OCI-LY7 (cell line): ENCODE measurements around the gene VCL. TPM values are rescaled to one million over a fixed set of nuclear protein-coding genes. Genes with fewer than 3 reads are reported as not detected.

Experiments used
- BruUV-seq: library from RNA; stranded (reverse); fragments of 400-500 nt; replicated peaks from 2 replicates; lab custom pipeline; 2021; lab: Mats Ljungman, UMichigan
- CTCF ChIA-PET: fragments of 300-600 bp; sonication (Branson Sonifier 250); formaldehyde crosslinking; loops from one replicate; lab custom pipeline; 2022; ENCODE audit warnings: antibody characterized with exemption; ENCODE audit not compliant: unreplicated experiment; lab: Charles Lee
- POLR2A ChIA-PET: fragments of 300-600 bp; sonication (Branson Sonifier 250); formaldehyde crosslinking; loops from one replicate; lab custom pipeline; 2022; ENCODE audit warnings: antibody characterized with exemption; lab: Charles Lee
- DNase-seq: peaks from one replicate; pipeline ENCODE4 v3.0.0-alpha.2; 2015; ENCODE audit warnings: low spot score
- H2AFZ ChIP-seq: fragments of 200-600 bp; sonication (generic), shearing (Covaris generic); 2 replicates; pipeline ENCODE4 v1.6.1; 2014; ENCODE audit warnings: mild to moderate bottlenecking, antibody characterized with exemption, low read length, moderate library complexity
- H3K27ac ChIP-seq: fragments of 200-600 bp; sonication (generic); 2 replicates; pipeline ENCODE4 v1.5.1; 2014; ENCODE audit warnings: mixed run types, low read depth, mild to moderate bottlenecking, moderate library complexity, low read length, inconsistent platforms; ENCODE audit not compliant: poor library complexity, severe bottlenecking
- H3K36me3 ChIP-seq: fragments of 200-600 bp; sonication (generic); 2 replicates; pipeline ENCODE4 v1.6.1; 2014; ENCODE audit warnings: mild to moderate bottlenecking, antibody characterized with exemption, low read length, moderate library complexity, mixed read lengths; ENCODE audit not compliant: insufficient read depth
- H3K4me1 ChIP-seq: fragments of 200-600 bp; sonication (generic); 2 replicates; pipeline ENCODE4 v1.5.1; 2014; ENCODE audit warnings: mild to moderate bottlenecking, low read length; ENCODE audit not compliant: insufficient read depth, poor library complexity, severe bottlenecking
- H3K4me2 ChIP-seq: fragments of 200-600 bp; sonication (generic); 2 replicates; pipeline ENCODE4 v1.6.1; 2014; ENCODE audit warnings: mild to moderate bottlenecking, low read length
- H3K4me3 ChIP-seq: fragments of 200-600 bp; sonication (generic); 2 replicates; pipeline ENCODE4 v1.5.1; 2014; ENCODE audit warnings: mild to moderate bottlenecking, low read depth, low read length; ENCODE audit not compliant: poor library complexity, severe bottlenecking
- H3K79me2 ChIP-seq: fragments of 200-600 bp; sonication (generic); 2 replicates; pipeline ENCODE4 v1.6.1; 2016; ENCODE audit warnings: low read depth, mild to moderate bottlenecking, low read length, moderate library complexity, mixed read lengths; ENCODE audit not compliant: insufficient read depth
- H3K9me2 ChIP-seq: fragments of 200-600 bp; sonication (generic); 2 replicates; pipeline ENCODE4 v1.6.1; 2016; ENCODE audit warnings: mild to moderate bottlenecking, low read length, mixed read lengths; ENCODE audit not compliant: insufficient read depth
- H3K9me3 ChIP-seq: fragments of 200-600 bp; sonication (generic); 2 replicates; pipeline ENCODE4 v1.6.1; 2014; ENCODE audit warnings: mild to moderate bottlenecking, mixed run types, low read length, mixed read lengths
- H4K20me1 ChIP-seq: fragments of 200-600 bp; sonication (generic); 2 replicates; pipeline ENCODE4 v1.6.1; 2014; ENCODE audit warnings: mild to moderate bottlenecking, antibody characterized with exemption, low read length, moderate library complexity, mixed read lengths; ENCODE audit not compliant: insufficient read depth
- EZH2phosphoT487 ChIP-seq: fragments of 200-600 bp; sonication (generic); IDR thresholded peaks from 2 replicates; pipeline ENCODE4 v1.6.1; 2018; ENCODE audit warnings: low read depth, borderline replicate concordance, mild to moderate bottlenecking, mixed run types, antibody characterized with exemption, low read length, moderate library complexity, mixed read lengths
- intact Hi-C: fragments of 100-400 bp; cut with micrococcal nuclease; formaldehyde crosslinking; loops from one replicate; pipeline ENCODE4 v1.10.0; 2022; ENCODE audit not compliant: unreplicated experiment
- total RNA-seq, 2 experiments: library from RNA; depleted of rRNA in 1 of 2; stranded (reverse); fragments of >200 nt in 1 of 2; shearing (Covaris generic) in 1 of 2; gene quantifications; 2 replicates each; pipeline ENCODE4 v1.2.3, GENCODE V29; 2014 to 2022
- TF ChIP-seq, protein P1 (sequence below): fragments of 200-600 bp; sonication (generic); conservative IDR thresholded peaks from 2 replicates; pipeline ENCODE4 v1.5.1; 2014; ENCODE audit warnings: mild to moderate bottlenecking, antibody characterized with exemption, low read length, moderate library complexity, mixed read lengths

The VCL gene
- total RNA-seq, 2 experiments from 2014 or later, result 19.1 to 55.5 TPM

DNA sequence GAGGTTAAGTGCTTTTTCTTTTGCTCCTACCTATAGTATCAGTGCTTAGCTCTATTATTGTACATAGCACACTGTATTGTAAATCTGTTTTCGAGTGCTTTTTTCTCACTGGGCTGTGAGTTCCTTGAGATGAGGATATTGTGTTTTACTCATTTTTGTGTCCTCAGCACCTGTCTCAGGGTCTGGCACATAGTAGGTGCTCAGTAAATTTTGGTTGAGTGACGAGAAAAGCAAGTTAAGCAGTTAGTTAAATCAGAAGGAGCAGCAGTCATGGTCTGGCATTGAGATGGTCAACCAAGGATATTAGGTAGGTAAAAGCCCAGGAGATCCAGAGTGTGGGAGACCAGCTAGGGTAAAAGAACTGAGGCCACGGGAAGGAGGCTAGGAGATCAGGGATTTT is 101.5 kb downstream of the VCL start:
- Histone ChIP-seq H3K27ac (no peak overlapping the region), H3K4me2 (no peak overlapping the region), H2AFZ (no peak overlapping the region), H3K4me3 (no peak overlapping the region), H3K36me3 (peaks cover 75% of the 10 kb centered on the region), H3K4me1 (peaks cover 5% of the 10 kb centered on the region), H3K79me2 (no peaks in the 10 kb centered on the region), H3K9me3 (no peaks in the 10 kb centered on the region), H3K9me2 (no peaks in the 10 kb centered on the region), H4K20me1 (0 out of 2 replicates have a peak, but pooled peaks cover 3% of the 10 kb centered on the region)
- no TSS peak for BruUV-seq
- TF ChIP-seq, protein P1, sequence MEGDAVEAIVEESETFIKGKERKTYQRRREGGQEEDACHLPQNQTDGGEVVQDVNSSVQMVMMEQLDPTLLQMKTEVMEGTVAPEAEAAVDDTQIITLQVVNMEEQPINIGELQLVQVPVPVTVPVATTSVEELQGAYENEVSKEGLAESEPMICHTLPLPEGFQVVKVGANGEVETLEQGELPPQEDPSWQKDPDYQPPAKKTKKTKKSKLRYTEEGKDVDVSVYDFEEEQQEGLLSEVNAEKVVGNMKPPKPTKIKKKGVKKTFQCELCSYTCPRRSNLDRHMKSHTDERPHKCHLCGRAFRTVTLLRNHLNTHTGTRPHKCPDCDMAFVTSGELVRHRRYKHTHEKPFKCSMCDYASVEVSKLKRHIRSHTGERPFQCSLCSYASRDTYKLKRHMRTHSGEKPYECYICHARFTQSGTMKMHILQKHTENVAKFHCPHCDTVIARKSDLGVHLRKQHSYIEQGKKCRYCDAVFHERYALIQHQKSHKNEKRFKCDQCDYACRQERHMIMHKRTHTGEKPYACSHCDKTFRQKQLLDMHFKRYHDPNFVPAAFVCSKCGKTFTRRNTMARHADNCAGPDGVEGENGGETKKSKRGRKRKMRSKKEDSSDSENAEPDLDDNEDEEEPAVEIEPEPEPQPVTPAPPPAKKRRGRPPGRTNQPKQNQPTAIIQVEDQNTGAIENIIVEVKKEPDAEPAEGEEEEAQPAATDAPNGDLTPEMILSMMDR, result no peak
- no peak for TF ChIP-seq EZH2phosphoT487
- intact Hi-C loops, result no loop called here
- ChIA-PET POLR2A (interaction anchor here (0.6 to 1.0 kb wide), 3 partner anchors 84 to 1217 kb away, joined by 3 to 4 read pairs (median 4); no protein-coding TSS in a partner anchor), CTCF (no interaction called here)
- no peak for DNase-seq

DNA sequence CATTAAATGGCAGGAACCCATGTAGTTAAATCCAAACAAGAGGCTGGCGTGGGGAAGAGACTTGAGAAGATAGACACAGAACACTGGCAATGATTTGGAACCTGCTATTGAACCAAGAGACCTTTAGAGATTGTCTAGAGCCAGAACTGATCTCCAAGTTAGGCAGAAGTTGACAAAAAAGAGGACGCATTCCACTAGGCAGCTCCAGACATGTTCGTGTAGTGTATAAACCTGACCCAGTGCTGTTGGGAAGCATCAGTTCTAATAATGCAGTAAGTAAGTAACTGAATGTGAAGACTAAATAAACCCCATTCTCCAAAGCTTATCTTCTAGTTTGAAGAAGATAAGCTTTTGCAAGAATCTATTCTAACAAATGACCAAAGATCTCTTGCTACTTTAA is 101.9 kb downstream of the VCL start:
- Histone ChIP-seq H3K4me2 (no peak overlapping the region), H3K27ac (no peak overlapping the region), H3K4me1 (peaks cover 5% of the 10 kb centered on the region), H3K36me3 (peaks cover 75% of the 10 kb centered on the region), H3K9me2 (no peaks in the 10 kb centered on the region), H3K79me2 (no peaks in the 10 kb centered on the region), H2AFZ (no peak overlapping the region), H3K4me3 (no peak overlapping the region), H3K9me3 (no peaks in the 10 kb centered on the region), H4K20me1 (0 out of 2 replicates have a peak, but pooled peaks cover 3% of the 10 kb centered on the region)
- DNase-seq, result no peak
- no peak for TF ChIP-seq EZH2phosphoT487
- TF ChIP-seq, protein P1, result no peak
- ChIA-PET CTCF (no interaction called here), POLR2A (interaction anchor here (0.7 to 1.0 kb wide), 2 partner anchors 9 to 98 kb away, joined by 4 read pairs; no protein-coding TSS in a partner anchor)
- intact Hi-C loops, result no loop called here
- no TSS peak for BruUV-seq

DNA sequence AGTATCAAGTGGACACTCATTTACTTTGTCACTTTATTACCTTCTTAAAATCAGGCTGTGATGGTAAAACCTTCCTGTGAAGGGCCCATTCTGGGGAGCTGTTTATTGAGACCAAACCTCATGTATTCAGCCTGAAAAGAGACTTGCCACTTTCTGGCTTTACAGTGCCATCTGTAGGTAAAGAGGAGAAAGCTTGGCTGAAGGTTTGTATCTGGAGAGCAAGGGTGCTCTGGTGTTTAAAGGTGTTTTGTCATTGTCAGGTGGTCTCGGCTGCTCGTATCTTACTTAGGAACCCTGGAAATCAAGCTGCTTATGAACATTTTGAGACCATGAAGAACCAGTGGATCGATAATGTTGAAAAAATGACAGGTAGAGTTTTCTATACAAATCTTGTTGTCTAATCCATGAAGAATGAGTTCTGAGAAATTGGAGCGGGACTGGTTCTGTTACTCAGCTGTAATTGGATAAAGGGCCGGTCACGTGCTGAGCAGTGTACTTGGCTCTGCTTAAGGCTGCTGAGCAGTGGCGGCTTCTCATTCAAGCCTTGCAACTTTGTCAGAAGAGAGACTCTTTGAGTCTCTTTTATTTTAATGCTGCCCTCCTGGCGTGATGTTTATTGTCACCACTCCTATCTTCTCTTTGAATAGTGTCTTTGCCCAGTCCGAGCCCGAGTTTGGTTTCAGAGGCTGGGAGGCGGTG is 105.8 kb downstream of the VCL start:
- H4K20me1 ChIP-seq, result 0 out of 2 replicates have a peak, but pooled peaks cover 3% of the 10 kb centered on the region
- peaks cover 83% of the 10 kb centered on the region for H3K36me3 ChIP-seq
- intact Hi-C loops, result loop anchor here (1.0 kb wide), 1 partner anchor 217 kb away; no protein-coding TSS in a partner anchor
- H3K4me2 ChIP-seq, result no peak overlapping the region
- no peak overlapping the region for H3K27ac ChIP-seq
- ChIA-PET CTCF (interaction anchor here (0.9 to 1.2 kb wide), 2 partner anchors 210 to 217 kb away, joined by 3 to 4 read pairs; no protein-coding TSS in a partner anchor), POLR2A (interaction anchor here (0.6 to 1.4 kb wide), 6 partner anchors 9 to 221 kb away, joined by 3 to 4 read pairs (median 3); no protein-coding TSS in a partner anchor)
- no peaks in the 10 kb centered on the region for H3K79me2 ChIP-seq
- H2AFZ ChIP-seq, result no peak overlapping the region
- H3K9me2 ChIP-seq, result no peaks in the 10 kb centered on the region
- no peak for TF ChIP-seq EZH2phosphoT487
- TF ChIP-seq, protein P1, result peak; percentile 86
- BruUV-seq, result no TSS peak
- no peaks in the 10 kb centered on the region for H3K4me1 ChIP-seq
- peak; percentile 58 for DNase-seq
- H3K9me3 ChIP-seq, result no peaks in the 10 kb centered on the region
- H3K4me3 ChIP-seq, result no peak overlapping the region
